ENCODE measurements around the gene ATXN7.

- TF ChIP-seq EP300 (IDR thresholded peaks at IDR 0.05; ENCODE audit: low read depth in 2 of 2, low read length in 2 of 2) = no peak
- no peak for TF ChIP-seq EP300 (CRISPR knock-in tag; IDR thresholded peaks at IDR 0.05; ENCODE audit: borderline replicate concordance)
- TF ChIP-seq STAT5B (CRISPR knock-in tag; IDR thresholded peaks at IDR 0.05) = no peak
- no peak for TF ChIP-seq SUZ12 (IDR thresholded peaks at IDR 0.05; ENCODE audit: low read depth, low read length)
- no peak for TF ChIP-seq ZNF609 (CRISPR knock-in tag; IDR thresholded peaks at IDR 0.05; ENCODE audit: borderline replicate concordance)
Observed at GRCh38 chr3:63995086-63995485, 131.4 kb downstream of the ATXN7 start.

Data from HepG2 (cell line).